Lung (tissue), 12 donors: ENCODE results near the gene CDH13. TPM values are rescaled to one million over a fixed set of nuclear protein-coding genes. Genes with fewer than 3 reads are reported as not detected.

Experiments
- ATAC-seq: fragments of 200-7000 bp; cut with Tn5 transposase; one replicate; pipeline ENCODE4 v1.9.1; 2020; ENCODE audit warnings: moderate number of reproducible peaks; ENCODE audit not compliant: insufficient read depth, low FRiP score
- DNase-seq, 3 donors: peaks; one replicate each; pipeline ENCODE4 v3.0.0-alpha.2; 2013 to 2017
- H3K27ac ChIP-seq, 2 donors: one replicate each; pipeline ENCODE4 v1.5.1; 2013; ENCODE audit warnings: mild to moderate bottlenecking in 2 of 2, moderate library complexity in 2 of 2, control low read depth in 1 of 2, inconsistent platforms in 1 of 2, low read depth in 1 of 2, low read length in 1 of 2
- H3K27me3 ChIP-seq, 3 donors: one replicate each; pipeline ENCODE4 v1.5.1; 2013; ENCODE audit warnings: low read length in 2 of 3; ENCODE audit not compliant: control insufficient read depth in 3 of 3, insufficient read depth in 3 of 3
- H3K36me3 ChIP-seq, 4 donors: one replicate each; pipeline ENCODE4 v1.5.1; 2013; ENCODE audit warnings: low read length in 4 of 4, mild to moderate bottlenecking in 1 of 4, moderate library complexity in 1 of 4; ENCODE audit not compliant: control insufficient read depth in 4 of 4, insufficient read depth in 4 of 4
- H3K4me1 ChIP-seq, 5 donors: one replicate each; pipeline ENCODE4 v1.5.1; 2013; ENCODE audit warnings: low read length in 5 of 5, mild to moderate bottlenecking in 2 of 5, moderate library complexity in 1 of 5; ENCODE audit not compliant: control insufficient read depth in 5 of 5, insufficient read depth in 5 of 5
- H3K4me3 ChIP-seq: one replicate; pipeline ENCODE4 v1.5.1; 2013; ENCODE audit warnings: mild to moderate bottlenecking, control low read depth, moderate library complexity
- H3K9ac ChIP-seq, 2 donors: one replicate each; pipeline ENCODE4 v1.5.1; 2013; ENCODE audit warnings: low read length in 2 of 2, control low read depth in 1 of 2; ENCODE audit not compliant: insufficient read depth in 1 of 2
- H3K9me3 ChIP-seq, 4 donors: one replicate each; pipeline ENCODE4 v1.5.1; 2013; ENCODE audit warnings: low read length in 3 of 4, mild to moderate bottlenecking in 1 of 4, moderate library complexity in 1 of 4; ENCODE audit not compliant: control insufficient read depth in 4 of 4, insufficient read depth in 3 of 4
- CTCF ChIP-seq: IDR thresholded peaks from 2 replicates; pipeline ENCODE4 v1.5.1; 2012; ENCODE audit warnings: mild to moderate bottlenecking; ENCODE audit errors: control extremely low read depth, extremely low read depth
- WGBS, 2 donors: extraction: QIAGEN DNeasy Blood & Tissue Kit; methylation state at CpG; one replicate each; pipeline ENCODE4 v1.1.7; 2013; 5-methylcytosine and 5-hydroxymethylcytosine counted together
- polyA plus RNA-seq, 2 donors: library from polyadenylated mRNA; stranded (reverse); fragments of 200-250 nt; gene quantifications; one replicate each; pipeline ENCODE4 v1.2.1, GENCODE V29; 2013
- total RNA-seq, 2 donors: library from RNA; depleted of rRNA in 1 of 2; stranded (reverse); fragments of >200 nt in 1 of 2; gene quantifications; one replicate each; pipeline ENCODE4 v1.2.1, GENCODE V29; 2014 to 2021
- donor health status: control.
- donor health status: control.
- donor health status: Bipolar disorder and iron deficiency.
- donor health status: healthy.
- donor health status: DM: yes; HTN: yes; CAD: no.

Gene CDH13
- total and polyA plus RNA-seq, 4 donors, result 2.1 to 12.3 (median 7.3) TPM

GRCh38 chr16:82639263-82639662, 12.5 kb downstream of the CDH13 start:
- TF ChIP-seq CTCF, result no peak
- no peak overlapping the region for H3K4me3 ChIP-seq
- no peaks in the 10 kb centered on the region for H3K9me3 ChIP-seq
- peaks cover 0 to 12% (median 0%) of the 10 kb centered on the region in 5 donors for H3K4me1 ChIP-seq
- DNase-seq (no peak), ATAC-seq (no peak)
- WGBS, 2 donors, result 72 to 75% methylated on average over 3 of the region's 3 CpGs
- no peaks in the 10 kb centered on the region for H3K36me3 ChIP-seq
- H3K9ac ChIP-seq, result no peak overlapping the region
- peaks cover 0 to 2% (median 0%) of the 10 kb centered on the region in 3 donors for H3K27me3 ChIP-seq
- H3K27ac ChIP-seq, result peak overlapping the region in 1 of 2 donors; percentile 57

GRCh38 chr16:82639666-82640336, 13.0 kb downstream of the CDH13 start:
- H3K4me3 ChIP-seq, result no peak overlapping the region
- H3K27me3 ChIP-seq, result peaks cover 0 to 2% (median 0%) of the 10 kb centered on the region in 3 donors
- H3K36me3 ChIP-seq, result no peaks in the 10 kb centered on the region
- WGBS, 2 donors, result 28 to 31% methylated on average over 9 of the region's 9 CpGs
- H3K9me3 ChIP-seq, result no peaks in the 10 kb centered on the region
- peak; percentile 40 for TF ChIP-seq CTCF
- DNase-seq, result peak; percentile 32 to 35 (median 33)
- peaks cover 0 to 8% (median 0%) of the 10 kb centered on the region in 5 donors for H3K4me1 ChIP-seq
- H3K27ac ChIP-seq, result no peak overlapping the region
- H3K9ac ChIP-seq, result no peak overlapping the region
- no peak for ATAC-seq

GRCh38 chr16:82641336-82641984, 14.7 kb downstream of the CDH13 start:
- no peak overlapping the region for H3K4me3 ChIP-seq
- 83 to 84% methylated on average over 6 of the region's 6 CpGs for WGBS, 2 donors
- H3K9me3 ChIP-seq, result no peaks in the 10 kb centered on the region
- no peaks in the 10 kb centered on the region for H3K36me3 ChIP-seq
- peaks cover 0 to 2% (median 0%) of the 10 kb centered on the region in 3 donors for H3K27me3 ChIP-seq
- DNase-seq (no peak), ATAC-seq (no peak)
- H3K4me1 ChIP-seq, result peaks cover 0 to 6% (median 0%) of the 10 kb centered on the region in 5 donors
- H3K9ac ChIP-seq, result no peak overlapping the region
- no peak overlapping the region for H3K27ac ChIP-seq
- no peak for TF ChIP-seq CTCF
